Fibroblast of peridontal ligament (primary cell): ENCODE results near the gene NCCRP1.
"Not testable (repeated sequence)": the region's sequence is repeated elsewhere in the genome, so short reads cannot be mapped to it uniquely, and the experiment has no call there.

ENCODE experiments used
- DNase-seq: peaks from one replicate; pipeline ENCODE4 v3.0.0-alpha.2; 2010; ENCODE audit errors: extremely low read depth

Gene NCCRP1

DNA sequence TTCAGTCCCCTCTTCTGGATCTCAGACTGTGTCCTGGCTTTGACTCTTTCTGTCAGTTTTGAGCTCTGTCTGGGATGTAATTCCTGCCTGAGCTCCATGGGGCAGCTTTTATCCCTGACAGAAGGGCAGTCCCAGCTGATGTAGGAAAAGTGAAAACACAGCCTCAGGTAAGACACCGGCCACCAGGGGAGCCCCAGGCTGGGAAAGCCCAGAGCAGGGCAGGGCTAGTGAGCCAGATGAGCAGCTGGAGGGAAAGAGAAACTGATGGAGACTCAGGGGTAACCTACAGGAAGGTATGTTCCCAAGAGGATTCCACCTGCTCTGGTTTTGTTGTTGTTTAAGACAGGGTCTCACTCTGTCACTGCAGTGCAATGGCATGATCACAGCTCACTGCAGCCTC is 48.4 kb downstream of the NCCRP1 start:
- DNase-seq = not testable (repeated sequence)

- no peak for DNase-seq
These were observed 50.3 kb downstream of the NCCRP1 start for GRCh38 chr19:39246951-39247669.

GRCh38 chr19:39247701-39248664 is 51.2 kb downstream of the NCCRP1 start:
- DNase-seq = no peak

DNA sequence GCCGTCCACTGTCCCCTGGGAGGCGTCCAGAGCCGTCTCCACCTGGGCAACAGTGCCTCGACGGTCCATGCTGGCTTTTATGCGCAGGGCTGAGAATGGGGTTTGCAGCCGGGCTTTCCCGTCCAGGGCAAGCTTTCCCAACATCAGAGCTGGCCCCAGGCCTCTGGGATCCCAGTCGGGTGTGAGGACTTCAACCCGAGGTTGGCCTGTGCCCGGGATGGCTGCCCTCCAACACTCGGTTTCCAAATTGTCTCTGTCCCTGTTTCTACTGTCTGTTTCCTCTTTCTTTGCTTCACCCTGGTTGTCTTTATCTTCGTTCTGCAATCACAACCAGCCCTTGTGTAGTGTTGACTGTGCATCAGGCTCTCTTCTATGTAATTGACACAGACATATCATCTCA is 52.0 kb downstream of the NCCRP1 start, which contains the start of gene IFNL4:
TSS of gene IFNL4 (minus strand) at position 51 of the 400 bp plus-strand sequence.
- DNase-seq = no peak

GRCh38 chr19:39251081-39251480 is 54.3 kb downstream of the NCCRP1 start:
- no peak for DNase-seq
